NCI-H2171 treated with DMSO at 0.1 percent for 48 hours (cell line): ENCODE results near the gene HCN1.
"Not testable (repeated sequence)": the region's sequence is repeated elsewhere in the genome, so short reads cannot be mapped to it uniquely, and the experiment has no call there.

Source experiments
- DNase-seq: peaks from one replicate; lab custom pipeline; 2025; lab: John Stamatoyannopoulos, UW

Gene HCN1

DNA sequence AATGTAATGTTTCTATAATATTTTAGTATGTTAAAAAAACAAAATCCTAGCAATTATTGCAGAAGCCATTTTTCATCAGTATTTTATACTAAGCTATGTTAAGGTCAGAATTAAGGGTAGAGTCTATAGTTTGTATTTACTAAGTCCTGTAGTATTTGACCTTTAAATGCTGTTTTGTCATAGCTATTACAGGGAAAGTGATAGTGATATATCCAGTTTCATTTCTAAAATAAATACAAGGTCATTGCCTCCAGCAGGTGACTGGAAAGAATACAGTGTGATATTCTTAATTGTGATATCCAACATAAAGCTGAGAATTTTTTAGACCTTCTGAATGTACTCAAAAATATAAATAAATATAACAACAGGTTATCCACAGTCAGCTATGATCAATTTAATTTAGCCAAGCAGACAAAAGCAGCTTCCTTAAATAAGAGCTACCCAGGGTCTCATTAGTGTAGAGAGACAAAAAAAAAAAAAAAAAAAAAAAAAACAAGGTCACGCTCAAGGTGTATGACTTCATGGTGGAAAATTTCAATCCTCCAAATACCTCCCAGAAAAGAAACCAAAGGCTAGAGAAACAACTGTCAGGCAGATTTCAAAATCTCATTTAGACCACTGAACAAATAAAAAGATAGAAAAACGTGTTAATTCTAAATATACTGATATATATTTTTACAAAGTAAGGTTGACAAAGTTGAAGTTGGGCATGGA lies 278.7 kb downstream of the HCN1 start:
- peak; percentile 46 for DNase-seq

DNA sequence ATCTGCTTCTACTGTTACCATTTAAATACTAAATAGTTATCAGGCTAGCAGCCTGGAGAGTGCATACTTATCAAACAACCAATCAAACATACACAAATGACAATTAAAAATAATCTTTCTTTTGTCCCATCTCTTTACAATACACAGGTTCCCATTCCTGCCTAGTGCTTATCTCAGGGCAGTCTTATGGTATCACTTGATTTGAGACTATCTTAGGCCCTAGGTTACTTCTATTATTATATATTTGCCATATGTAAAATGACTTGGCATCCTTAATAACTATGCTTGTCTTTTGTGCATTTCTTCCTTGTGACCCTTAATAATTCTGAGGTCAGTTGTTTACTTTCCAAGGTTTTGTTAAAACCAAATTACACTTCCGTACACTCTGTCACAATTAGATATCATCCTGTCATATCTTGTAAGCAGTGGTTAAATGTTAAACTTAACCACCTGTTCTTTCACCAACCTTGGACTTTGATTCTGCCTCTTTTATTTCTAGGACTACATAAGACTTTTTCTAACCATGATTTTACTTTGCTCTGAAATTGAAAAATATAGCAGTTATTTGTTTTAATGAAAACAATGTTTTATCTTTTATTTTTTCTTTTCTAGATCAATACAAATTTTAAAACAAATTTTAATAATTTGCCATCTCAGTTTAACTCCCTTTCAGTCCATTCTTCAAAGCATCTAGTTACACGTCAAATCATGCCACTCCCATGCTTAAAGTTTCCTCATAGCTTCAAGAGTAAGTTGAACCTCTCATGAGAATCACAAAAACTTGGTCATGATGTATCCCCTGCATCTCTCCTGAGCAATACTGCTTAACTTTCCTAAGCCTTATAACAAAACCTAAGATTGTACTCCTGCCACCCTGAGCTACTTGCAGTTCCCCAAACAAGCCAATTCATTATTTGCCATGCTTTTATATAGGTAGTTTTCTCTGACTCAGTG lies 281.3 kb downstream of the HCN1 start:
- no peak for DNase-seq

DNA sequence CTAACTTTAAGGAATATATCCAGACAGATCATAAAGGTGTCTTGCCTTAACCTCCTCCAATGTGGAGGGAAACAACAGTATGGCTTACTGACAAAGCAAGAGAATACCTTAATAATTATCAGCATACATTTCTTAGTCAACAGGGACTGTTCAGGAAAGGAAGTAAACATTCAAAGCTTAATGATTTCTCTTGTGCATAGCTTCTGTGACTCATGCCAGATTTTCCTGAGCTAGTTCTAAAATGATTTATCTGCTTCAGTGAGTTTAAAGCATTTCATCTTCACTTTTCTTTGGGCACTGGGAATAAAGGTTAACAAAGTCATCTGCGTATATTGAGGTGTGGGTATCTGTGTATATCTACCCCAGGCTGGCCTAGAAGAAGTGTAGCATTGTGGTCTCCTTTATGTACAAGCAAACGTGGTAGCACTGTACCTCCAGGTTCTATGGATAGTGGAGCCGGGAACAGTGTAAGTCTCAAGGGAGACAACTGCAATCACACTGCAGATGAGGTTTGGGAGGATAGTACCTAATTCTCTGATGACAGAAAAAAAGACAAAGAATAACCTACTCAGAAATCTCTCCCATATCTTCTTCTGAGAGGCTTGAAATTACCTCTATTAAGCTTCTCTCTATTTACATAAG lies 284.1 kb downstream of the HCN1 start:
- DNase-seq: peak; percentile 40

DNA sequence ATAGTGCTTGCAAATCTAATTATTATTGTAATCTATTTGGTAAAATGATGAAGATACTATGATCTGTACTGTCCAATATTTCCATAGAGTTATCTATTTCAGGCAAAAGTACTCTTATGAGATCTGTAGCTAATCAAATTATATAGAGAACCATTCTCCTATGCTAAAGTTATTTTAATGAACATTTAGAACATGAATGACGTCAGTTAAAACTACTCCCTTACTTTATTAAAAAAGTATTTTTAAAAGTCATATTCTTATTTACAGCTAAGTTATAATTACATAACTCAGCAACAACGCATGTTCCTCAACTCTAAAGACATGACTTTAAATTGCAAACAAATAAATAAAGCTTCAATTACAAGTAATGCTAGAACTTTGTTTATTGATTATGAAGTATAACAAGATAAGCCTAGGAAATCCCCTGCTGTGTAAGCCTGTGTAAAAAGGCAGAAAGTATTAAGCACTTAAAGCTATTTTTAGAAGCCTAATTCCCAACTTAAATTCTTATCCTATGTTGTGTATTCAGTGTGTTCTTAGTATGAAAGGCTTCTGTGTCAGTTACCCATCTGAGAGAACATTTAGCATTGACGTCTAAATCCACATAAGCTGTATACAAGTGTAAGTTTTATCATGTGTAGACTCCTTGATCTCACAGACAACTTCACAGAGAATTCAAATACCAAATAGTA lies 285.7 kb downstream of the HCN1 start:
- DNase-seq: no peak

DNA sequence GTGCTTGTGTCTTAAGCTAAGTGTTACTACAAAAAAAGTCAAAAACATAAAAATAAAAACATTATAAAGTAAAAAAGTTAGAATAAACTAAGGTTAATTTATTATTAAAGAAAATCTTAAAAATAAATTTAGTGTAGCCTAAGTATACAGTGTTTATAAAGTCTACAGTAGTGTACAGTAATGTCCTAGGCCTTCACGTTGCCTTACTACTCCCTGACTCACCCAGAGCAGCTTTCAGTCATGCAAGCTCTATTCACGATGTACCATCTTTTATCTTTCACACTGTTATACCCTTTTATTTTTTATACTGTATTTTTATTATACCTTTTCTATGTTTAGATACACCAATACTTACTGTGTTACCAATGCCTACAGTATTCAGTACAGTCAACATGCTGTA lies 288.1 kb downstream of the HCN1 start:
- DNase-seq: no peak

DNA sequence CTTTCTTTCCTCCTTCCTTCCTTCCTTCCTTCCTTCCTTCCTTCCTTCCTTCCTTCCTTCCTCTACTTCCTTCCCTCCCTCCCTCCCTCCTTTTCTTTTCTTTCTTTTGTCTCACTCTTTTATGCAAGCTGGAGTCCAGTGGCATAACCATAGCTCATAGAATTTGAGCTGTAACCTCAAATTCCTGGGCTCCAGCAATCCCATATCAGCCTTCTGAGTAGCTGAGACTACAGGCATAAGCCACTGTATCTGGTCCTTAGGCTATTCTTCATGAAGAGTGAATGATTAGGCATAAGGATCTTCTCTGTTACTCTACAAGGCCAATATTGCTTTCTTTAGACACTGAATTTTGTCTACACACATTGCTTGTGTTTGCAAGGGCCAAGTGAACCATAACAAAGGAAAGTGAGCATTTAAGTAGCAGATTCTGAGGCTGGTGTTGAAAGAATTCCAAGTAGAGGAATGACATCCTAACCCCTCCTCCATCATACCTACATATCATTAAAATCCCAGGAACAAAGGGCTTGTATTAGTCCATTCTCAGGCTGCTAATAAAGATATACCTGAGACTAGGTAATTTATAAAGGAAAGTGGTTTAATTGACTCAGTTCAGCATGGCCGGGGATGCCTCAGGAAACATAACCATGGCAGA lies 293.2 kb downstream of the HCN1 start:
- DNase-seq: no peak

DNA sequence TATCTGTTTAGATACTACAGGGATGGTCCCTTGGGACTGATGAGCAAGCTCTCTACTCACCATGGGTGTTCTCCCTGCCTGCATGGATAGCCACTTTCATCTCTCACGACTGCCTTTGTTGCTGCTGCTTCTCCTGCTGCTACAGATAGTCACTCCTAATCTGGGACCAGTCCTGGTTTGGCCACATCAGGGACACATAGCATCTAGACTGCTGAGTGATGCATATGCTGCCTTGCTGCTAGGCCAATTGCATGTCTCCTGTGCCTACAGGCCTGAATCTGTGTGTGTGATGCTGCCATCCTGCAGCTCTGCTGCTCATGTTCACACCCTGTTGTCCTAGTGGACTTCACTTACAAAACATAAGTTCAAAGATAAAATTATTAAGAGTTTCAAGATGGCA lies 297.1 kb downstream of the HCN1 start:
- peak; percentile 45 for DNase-seq

DNA sequence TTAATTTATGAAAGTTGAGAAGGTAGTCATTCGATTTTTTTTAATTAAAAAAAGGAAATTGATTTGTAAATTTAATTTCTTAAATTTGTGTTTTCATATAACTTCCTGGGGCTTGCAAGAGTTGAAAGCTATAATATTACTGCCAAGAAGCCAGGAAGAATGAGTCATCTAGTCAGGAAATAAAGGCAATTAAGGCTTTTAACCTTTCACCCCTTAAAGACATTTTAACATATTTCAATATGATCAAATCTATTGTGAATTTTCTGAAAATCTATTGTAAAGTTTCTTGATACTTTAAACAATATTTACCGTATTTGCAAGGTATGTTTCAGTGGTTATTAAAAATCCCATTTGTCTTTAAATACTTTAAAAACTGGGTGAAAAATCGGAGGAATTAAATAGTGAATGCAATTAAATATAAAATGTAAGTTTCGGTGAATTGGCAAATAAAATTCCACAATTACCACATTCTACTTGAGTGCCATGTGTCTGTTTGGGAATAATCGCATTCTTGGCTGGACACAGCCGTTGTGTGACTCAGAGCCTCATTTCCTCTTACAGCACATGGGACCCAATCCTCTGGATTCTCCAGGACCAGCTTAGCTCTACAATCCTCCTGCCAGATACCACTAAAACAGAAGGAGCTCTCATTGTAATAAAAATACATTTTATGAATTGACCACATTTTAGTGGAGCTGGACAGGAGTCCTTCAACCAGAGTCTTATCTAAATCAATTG lies 310.7 kb downstream of the HCN1 start:
- no peak for DNase-seq

DNA sequence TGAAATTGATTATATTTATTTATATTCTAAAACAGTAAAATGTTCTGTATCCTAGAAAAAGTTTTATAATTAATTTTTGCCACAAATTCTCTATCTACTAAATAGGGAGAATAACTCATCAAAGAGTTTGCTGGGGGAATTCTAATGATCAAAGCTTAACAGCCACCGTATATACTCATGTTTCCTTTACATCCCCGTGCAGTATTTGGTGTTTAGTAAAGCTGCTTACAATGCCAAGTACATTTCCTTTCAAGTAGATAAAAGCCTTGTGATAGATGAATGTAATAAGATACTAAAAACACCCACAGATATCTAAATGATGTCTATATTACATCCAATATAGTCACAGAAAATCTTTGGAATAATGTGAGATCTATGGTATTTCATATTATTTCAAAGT lies 312.2 kb downstream of the HCN1 start:
- DNase-seq: no peak

DNA sequence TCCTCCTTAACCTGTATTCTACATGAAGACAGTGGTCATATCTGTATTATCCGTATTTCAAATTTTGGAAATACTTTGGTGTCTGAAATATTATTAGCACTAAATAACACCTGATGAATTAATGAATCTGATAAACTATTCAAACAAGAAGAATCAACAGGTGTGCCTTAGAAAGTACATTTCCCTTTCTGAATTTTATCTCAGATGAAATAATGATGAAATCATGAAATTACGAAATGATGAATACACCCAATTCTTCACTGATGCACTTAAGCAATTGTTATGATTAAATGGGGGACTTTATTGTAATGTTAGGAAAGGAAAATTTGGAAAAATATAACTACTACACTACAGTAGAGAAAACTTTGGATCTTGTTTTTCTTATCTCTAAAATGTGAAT lies 313.6 kb downstream of the HCN1 start:
- no peak for DNase-seq

DNA sequence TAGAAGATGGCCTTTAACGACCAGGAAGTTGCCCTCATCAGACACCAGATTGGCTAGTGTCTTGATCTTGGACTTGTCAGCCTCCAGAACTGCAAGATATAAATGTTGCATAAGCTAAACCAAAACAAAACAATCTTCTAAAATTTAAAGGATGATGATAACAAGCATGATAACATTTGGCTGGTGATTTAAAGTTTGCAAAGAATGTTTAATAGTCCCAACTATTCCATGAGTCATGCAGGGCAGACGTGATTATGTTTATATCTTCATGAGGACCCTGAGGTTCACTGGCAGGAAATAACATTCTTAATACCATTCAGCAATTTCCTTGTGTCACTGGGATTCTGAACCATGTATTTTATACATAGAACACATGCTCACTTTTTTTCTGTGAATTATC lies 319.8 kb downstream of the HCN1 start:
- DNase-seq: no peak

DNA sequence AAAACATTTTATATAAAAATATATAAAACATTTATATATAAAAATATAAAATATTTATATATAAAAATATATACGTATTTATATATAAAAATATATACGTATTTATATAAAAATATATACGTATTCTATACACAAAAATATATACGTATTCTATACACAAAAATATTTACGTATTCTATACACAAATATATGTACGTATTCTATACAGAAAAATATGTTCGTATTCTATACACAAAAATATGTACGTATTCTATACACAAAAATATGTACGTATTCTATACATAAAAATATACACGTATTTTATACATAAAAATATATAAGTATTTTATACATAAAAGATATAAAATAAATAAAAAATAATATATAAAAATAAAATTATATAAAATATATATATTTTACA lies 323.6 kb downstream of the HCN1 start:
- DNase-seq: no peak

DNA sequence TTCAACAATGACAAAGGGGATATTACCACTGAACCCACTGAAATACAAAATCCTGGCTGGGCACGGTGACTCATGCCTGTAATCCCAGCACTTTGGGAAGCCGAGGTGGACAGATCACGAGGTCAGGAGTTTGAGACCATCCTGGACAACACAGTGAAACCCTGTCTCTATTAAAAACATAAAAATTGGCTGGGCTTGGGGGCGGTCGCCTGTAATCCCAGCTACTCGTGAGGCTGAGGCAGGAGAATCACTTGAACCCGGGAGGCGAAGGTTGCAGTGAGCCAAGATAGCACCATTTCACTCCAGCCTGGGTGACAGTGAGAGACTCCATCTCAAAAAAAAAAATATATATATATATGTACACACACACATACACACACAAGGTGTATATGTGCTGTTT lies 324.8 kb downstream of the HCN1 start:
- not testable (repeated sequence) for DNase-seq

DNA sequence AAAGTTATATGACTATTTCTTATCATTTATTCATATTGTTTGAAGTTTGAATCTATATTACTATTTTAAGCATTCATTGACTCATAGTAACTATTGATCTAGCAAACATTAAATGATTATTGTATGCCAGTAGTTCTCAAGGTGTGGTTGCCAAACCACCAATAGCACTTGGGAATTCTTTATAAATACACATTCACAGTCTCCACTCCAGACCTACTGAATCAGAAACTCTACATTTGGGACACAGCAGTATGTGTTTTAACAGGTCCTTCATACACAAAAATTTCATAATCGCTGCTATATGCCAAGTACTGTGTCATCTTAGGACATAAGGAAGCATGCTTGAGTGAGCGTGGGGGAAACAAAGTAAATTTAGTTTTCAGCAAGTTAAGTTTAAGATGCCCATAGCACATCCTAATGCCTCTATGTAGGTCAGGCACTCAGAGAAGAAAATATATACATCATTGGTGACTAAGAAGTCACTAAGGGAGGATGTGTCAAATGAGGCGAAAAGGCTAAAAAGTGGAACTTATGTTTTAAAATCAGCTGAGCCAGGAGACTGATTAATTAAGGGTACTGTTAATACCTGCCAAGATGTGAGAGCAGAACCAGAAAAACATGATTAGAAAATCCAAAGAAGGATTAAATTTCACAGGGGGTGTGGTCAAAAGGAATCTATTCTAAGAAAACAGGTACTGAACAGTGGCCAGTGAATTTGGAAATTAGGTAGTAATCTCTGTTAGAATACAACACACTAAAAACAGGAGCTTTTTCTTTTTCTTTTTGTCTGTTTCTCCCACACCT lies 340.8 kb downstream of the HCN1 start:
- peak; percentile 18 for DNase-seq

DNA sequence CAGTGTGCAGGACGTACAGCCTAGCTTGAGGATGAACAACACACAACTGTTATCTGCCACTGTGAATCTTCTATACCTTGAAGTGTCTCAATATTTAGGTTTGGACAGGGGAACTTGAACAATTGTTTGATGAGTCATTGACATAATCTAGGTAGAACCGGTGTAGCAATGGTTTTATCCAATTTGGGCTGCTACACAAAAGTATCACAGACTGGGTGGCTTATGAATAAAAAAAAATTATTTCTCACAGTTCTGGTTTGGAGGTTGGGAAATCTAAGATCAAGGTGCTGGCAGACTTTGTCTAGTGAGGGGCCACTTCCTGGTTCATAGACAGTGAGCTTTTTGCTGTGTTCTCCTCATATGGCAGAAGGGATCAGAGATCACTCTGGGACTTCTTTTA lies 359.7 kb downstream of the HCN1 start:
- DNase-seq: no peak

DNA sequence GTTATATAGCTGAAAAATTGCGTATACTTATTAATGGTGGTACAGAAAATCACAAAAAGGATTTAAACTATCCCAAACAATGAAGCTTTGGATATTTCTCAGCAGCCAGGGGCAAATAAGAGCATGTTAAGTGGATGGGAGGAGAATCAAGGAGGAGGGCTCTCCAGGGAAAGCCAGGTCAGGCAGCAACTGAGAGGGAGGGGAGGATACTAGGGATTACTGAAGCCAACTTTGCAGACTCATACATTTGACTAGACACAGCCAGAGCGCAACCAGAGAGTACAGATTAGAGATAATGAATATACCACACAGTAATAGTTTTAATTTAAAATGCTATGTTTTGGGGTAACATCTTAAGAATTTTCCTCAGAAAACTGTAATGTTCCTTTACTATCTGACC lies 360.2 kb downstream of the HCN1 start:
- DNase-seq: peak; percentile 9

DNA sequence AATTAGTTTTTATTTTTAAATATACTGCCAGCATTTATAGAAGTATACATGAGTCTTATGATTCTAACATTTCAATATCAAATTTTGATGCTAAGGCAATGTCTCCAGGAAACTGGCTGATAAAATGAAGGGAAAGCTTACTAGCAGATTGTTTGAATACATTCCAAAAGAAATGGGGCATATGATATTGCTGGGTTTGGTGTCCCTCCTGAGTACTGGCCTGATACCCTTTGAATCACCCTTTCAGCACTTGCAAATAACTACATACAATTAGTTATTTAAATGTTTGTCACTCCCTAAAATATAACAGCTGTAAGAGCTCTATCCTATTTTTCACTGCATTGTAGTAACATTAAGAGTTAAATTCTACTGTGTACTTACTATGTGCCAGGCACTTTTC lies 360.8 kb downstream of the HCN1 start:
- no peak for DNase-seq

DNA sequence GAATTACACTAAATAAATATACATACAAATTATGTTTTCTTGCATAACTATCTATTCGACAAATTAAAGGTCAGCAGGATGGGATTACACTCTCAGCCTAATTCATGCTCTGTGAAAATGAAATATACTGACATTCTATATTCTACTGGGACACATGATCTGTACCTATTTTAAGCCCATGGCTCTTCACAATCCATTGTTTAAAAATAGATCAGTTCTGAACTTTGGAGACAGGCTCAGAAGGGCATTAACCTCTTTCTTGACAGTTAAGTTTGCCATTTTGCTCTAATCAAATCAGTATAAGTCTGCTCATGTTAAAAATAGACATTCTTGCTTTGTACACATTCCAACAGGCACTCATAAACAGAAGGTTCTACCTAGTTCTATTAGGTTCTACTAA lies 361.2 kb downstream of the HCN1 start:
- DNase-seq: peak; percentile 60

DNA sequence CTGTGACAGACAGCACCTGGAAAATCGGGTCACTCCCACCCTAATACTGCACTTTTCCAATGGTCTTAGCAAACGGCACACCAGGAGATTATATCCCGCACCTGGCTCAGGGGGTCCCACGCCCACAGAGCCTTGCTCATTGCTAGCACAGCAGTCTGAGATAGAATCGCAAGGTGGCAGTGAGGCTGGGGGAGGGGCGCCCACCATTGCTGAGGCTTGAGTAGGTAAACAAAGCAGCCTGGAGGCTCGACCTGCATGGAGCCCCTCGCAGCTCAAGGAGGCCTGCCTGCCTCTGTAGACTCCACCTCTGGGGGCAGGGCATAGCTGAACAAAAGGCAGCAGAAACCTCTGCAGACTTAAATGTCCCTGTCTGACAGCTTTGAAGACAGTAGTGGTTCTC lies 383.6 kb downstream of the HCN1 start:
- DNase-seq: not testable (repeated sequence)

DNA sequence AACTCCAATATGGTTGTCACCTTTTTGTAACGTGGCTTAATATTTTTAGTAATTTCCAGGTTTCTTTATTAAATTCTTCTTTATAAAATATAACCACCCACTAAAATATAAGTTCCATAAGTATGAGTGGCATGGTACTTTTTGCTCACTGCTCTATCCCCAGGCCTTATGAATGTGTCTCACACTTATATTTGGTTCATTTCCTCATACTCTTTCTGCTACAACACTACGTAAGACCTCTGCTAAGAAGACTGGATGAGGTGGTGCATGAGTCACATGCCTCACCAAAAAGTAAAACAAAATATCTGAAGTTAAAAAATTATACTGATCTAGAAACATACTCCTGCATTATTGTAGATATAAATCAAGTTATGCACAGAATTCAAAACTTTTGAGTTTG lies 400.9 kb downstream of the HCN1 start:
- DNase-seq: no peak
